Skin epidermis (tissue), 12 donors: ENCODE results near the gene BDH1.
"Not testable (repeated sequence)": the region's sequence is repeated elsewhere in the genome, so short reads cannot be mapped to it uniquely, and the experiment has no call there.

Source experiments
- H3K27ac ChIP-seq, 21 experiments: fragments of 200-600 bp; sonication (generic) in 11 of 21; one replicate each; pipeline ENCODE4 v1.5.0; 2020; ENCODE audit warnings: mild to moderate bottlenecking in 3 of 21, inconsistent platforms in 2 of 21, moderate library complexity in 2 of 21
- H3K4me3 ChIP-seq, 7 experiments: fragments of 200-600 bp; sonication (generic) in 2 of 7; one replicate each; pipeline ENCODE4 v1.5.0; 2020; ENCODE audit warnings: inconsistent platforms in 2 of 7, mild to moderate bottlenecking in 2 of 7, moderate library complexity in 1 of 7

Gene BDH1, protein sequence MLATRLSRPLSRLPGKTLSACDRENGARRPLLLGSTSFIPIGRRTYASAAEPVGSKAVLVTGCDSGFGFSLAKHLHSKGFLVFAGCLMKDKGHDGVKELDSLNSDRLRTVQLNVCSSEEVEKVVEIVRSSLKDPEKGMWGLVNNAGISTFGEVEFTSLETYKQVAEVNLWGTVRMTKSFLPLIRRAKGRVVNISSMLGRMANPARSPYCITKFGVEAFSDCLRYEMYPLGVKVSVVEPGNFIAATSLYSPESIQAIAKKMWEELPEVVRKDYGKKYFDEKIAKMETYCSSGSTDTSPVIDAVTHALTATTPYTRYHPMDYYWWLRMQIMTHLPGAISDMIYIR

DNA sequence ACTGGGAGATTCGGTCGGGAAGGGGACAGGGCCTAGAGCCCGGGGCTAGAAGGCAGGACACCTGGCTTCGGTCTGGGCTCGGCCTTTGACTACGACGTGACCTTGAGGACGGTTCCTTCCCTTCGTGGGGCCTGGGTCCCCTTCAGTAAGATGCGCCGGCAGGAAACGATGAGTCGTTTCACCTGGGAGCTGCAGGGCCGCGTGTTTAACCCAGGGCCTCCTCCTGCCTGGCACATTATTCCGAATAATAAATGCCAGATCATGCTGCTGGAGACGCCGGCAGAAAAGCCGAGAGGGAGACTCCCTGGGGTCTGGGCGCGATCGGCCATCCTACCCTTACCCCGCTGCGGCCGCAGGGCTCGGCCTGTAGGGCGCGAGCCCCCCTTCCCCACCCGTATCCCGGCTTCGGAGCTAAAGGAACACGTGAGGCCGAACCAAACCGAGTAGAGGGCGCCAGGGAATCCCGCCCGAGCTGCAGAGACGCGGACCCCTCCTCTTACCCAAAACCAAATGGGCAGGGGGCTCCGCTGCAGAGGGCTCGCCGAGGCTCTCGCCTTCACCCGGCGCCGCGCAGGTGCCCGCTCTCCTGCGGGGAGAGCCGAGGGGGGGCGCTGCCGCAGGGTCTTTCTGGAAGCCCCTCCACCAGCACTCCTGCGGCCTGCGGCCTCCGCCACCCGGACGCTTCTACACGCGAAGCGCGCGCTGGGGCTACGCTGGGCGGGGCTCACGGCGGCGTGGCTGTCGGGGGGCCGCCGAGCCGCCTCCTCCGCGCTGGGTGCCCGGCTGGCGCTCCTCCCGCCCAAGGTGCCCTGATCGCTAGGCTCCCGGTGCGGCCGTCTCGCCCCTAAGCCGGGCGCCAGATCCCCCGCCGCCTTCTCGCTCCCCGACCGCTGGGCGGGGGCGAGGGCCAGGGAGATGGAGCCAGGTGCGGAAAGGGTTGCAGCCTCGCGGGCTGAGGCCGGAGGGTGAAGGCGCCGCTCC, at the start of gene BDH1:
TSS of gene BDH1 (minus strand) at position 688 of the 981 bp plus-strand sequence. CDS start 9,525 bp downstream, outside the sequence.
- peak within 1 kb of the TSS; percentile 4 to 90 (median 81) for H3K27ac ChIP-seq
- H3K4me3 ChIP-seq, result peak within 1 kb of the TSS; percentile 45 to 85 (median 80)

GRCh38 chr3:197603317-197603933, 47.7 kb upstream of the BDH1 start:
- Histone ChIP-seq H3K4me3 (no peak overlapping the region), H3K27ac (no peak overlapping the region)

DNA sequence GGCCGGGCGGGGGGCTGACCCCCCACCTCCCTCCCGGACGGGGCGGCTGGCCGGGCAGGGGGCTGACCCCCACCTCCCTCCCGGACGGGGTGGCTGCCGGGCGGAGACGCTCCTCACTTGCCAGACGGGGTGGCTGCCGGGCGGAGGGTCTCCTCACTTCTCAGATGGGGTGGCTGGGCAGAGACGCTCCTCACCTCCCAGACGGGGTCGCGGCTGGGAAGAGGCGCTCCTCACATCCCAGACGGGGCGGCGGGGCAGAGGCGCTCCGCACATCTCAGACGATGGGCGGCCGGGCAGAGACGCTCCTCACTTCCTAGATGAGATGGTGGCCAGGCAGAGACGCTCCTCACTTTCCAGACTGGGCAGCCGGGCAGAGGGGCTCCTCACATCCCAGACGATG, 46.6 kb upstream of the BDH1 start:
- H3K27ac ChIP-seq, H3K4me3 ChIP-seq: not testable (repeated sequence)

- H3K27ac ChIP-seq, H3K4me3 ChIP-seq: not testable (repeated sequence)
These were observed 45.7 kb upstream of the BDH1 start for GRCh38 chr3:197601566-197601840.

DNA sequence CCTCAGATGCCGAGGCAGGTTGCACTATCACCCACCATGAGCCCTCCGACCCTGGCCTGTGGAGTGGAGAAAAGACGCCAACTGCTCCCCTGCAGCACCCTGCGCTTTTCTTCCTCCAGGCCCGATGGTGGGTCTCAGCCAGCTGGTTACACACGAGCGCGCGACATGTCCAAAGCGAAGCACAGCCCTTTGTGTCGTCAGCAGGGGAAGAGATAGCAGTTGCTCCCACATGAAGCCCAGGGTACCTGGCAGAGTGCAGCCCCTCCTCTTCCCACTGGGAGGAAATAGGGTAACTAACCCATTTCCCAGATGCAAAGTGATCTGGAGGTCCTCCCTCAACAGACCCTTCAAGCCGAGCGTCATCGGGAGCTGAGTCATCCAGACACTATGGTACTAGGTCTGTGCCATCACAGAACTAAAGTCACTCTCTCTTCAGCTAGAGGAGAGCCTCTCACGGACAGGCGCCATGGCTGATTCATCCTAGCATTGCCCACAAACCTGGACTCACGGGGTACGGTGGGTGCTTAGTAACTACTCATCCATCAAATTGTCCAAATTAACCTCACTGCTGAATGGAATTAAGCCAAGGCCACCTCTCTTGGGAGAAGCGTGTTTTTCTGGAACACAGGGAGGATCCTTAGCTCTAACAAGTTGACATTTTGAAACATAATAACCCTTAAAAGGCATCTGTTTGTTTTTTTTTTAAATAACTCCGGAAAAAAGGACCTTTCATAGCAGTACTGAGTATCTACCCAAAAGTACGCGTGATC, 45.2 kb upstream of the BDH1 start:
- Histone ChIP-seq H3K4me3 (no peak overlapping the region), H3K27ac (no peak overlapping the region)

GRCh38 chr3:197599089-197599765, 43.5 kb upstream of the BDH1 start:
- Histone ChIP-seq H3K4me3 (peak overlapping the region in 2 of 7 experiments; percentile 6 to 25), H3K27ac (peak overlapping the region in 4 of 21 experiments; percentile 19 to 41 (median 28))

- H3K27ac ChIP-seq, result no peak overlapping the region
- no peak overlapping the region for H3K4me3 ChIP-seq
These were observed 42.7 kb upstream of the BDH1 start for GRCh38 chr3:197598404-197598980.

- H3K27ac ChIP-seq, result no peak overlapping the region
- no peak overlapping the region for H3K4me3 ChIP-seq
These were observed 41.6 kb upstream of the BDH1 start for GRCh38 chr3:197597335-197597734.

DNA sequence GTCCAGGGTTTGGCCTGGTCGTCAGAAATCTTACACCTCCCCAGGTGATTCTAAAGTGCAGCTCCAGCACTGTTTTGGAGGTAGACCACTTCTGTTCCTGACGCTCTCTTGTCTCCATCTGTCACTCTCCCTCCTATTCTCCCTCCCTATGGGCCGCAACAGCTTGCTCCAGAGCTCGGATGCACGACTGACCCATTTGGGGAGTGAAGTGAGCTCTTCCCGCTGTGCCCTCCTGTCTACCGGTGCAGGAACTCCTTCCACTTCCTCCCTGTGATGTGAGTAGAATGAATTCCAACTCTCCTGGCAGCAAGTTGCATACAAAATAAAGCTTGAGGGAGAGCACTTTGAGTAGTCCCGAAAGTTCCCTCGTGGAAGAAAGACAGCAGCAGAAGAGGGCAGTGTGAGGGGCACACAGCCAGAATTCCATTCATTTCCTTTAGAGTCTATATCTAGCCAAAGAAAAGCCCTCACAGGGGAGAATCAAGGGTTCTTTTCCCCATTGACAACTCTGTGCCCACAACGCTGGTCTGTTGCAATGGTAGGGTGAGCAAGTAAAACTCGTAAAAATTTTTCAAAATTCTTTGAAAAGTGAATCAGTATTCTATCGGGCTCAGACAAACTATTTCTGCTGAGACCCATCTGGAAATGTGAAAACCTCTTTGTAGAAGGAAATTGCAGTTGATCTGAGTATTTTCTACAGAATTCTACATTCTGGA, 39.9 kb upstream of the BDH1 start:
- H3K27ac ChIP-seq, result no peak overlapping the region

DNA sequence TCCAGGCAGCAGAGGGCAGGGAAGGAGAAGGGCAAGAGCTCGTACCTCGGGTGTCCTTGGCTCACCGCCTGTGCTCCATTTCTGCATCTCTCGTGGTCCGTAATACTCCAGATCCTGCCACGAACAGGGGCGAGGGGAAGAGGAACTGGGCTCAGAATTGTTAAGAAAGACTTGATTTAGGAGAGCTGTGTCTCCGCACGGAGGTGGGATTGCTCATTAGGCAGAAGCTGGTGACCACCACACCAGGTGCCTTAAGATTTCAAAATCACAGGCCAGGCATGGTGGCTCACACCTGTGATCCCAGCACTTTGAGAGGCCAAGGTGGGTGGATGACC, 37.2 kb upstream of the BDH1 start:
- no peak overlapping the region for H3K4me3 ChIP-seq

More for the DNA sequence above, 39.9 kb upstream of the BDH1 start:
- H3K4me3 ChIP-seq, result no peak overlapping the region

GRCh38 chr3:197592361-197593045, 36.7 kb upstream of the BDH1 start:
- Histone ChIP-seq H3K4me3 (no peak overlapping the region), H3K27ac (no peak overlapping the region)

More for the DNA sequence above, 37.2 kb upstream of the BDH1 start:
- H3K27ac ChIP-seq, result no peak overlapping the region

- Histone ChIP-seq H3K4me3 (no peak overlapping the region), H3K27ac (no peak overlapping the region)
These were observed 36.0 kb upstream of the BDH1 start for GRCh38 chr3:197591816-197592215.

GRCh38 chr3:197590313-197590962, 34.7 kb upstream of the BDH1 start:
- H3K27ac ChIP-seq, result no peak overlapping the region
- no peak overlapping the region for H3K4me3 ChIP-seq

- no peak overlapping the region for H3K4me3 ChIP-seq
- no peak overlapping the region for H3K27ac ChIP-seq
These were observed 33.8 kb upstream of the BDH1 start for GRCh38 chr3:197589545-197589944.

DNA sequence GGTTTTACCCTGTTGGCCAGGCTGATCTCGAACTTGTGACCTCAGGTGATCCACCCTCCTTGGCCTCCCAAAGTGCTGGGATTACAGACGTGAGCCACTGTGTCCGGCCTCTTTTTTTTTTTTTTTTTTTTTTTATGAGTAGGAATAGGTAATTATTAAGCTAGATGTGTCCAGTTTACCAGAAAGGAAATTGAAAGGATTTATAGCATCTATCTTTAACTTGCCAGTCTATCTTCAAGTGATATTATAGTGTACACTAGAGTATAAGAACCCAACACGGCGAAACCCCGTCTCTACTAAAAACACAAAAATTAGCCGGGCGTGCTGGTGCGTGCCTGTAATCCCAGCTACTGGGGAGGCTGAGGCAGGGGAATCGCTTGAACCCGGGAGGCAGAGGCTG, 31.0 kb upstream of the BDH1 start:
- H3K4me3 ChIP-seq, H3K27ac ChIP-seq: not testable (repeated sequence)

GRCh38 chr3:197586181-197586580, 30.4 kb upstream of the BDH1 start:
- no peak overlapping the region for H3K4me3 ChIP-seq
- no peak overlapping the region for H3K27ac ChIP-seq

DNA sequence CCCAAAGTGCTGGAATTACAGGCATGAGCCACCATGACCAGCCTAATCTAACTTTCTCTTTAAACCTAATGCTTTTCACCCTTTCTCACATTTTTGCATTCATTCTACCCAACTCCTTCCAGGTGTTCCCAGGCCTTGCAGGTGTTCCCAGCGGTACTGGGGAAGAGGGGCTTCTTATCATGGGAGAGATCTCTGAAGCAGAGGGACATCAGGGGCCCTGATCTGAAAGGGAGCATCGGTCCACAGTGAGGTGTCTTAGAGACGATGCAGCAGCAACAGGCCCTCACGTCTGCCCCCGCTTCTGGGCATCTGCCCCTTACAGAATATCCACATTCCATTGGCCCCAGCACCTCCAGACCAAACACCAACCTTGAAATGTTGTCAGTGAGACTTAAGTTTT, 29.0 kb upstream of the BDH1 start:
- no peak overlapping the region for H3K27ac ChIP-seq

More for the DNA sequence above, 29.0 kb upstream of the BDH1 start:
- H3K4me3 ChIP-seq, result no peak overlapping the region
